ENCODE data around the gene HADHA.
"Not testable (repeated sequence)": the region's sequence is repeated elsewhere in the genome, so short reads cannot be mapped to it uniquely, and the experiment has no call there.

The HADHA gene

GRCh38 chr2:26244309-26245230 is at the start of gene HADHA, which contains the start of gene HADHB:
Gene HADHA (minus strand): TSS chr2:26244632. CDS start chr2:26244596, 36 bp downstream.
Gene HADHB (plus strand): TSS chr2:26244939. CDS start chr2:26254255, 9,316 bp downstream.
- peak; percentile 85 for DNase-seq

GRCh38 chr2:26292646-26293045 is 48.2 kb upstream of the HADHA start:
- no peak for DNase-seq

- no peak for DNase-seq
Measured at GRCh38 chr2:26290001-26290400, 45.6 kb upstream of the HADHA start.

- DNase-seq, result no peak
Measured at GRCh38 chr2:26285931-26286330, 41.5 kb upstream of the HADHA start.

GRCh38 chr2:26284132-26284531 is 39.7 kb upstream of the HADHA start:
- no peak for DNase-seq

GRCh38 chr2:26283606-26284005 is 39.2 kb upstream of the HADHA start:
- DNase-seq, result no peak

- DNase-seq, result no peak
Measured at GRCh38 chr2:26281226-26281625, 36.8 kb upstream of the HADHA start.

- no peak for DNase-seq
Measured at GRCh38 chr2:26279886-26280285, 35.5 kb upstream of the HADHA start.

GRCh38 chr2:26276484-26277227 is 32.2 kb upstream of the HADHA start:
- DNase-seq, result no peak

GRCh38 chr2:26274058-26274613 is 29.7 kb upstream of the HADHA start:
- DNase-seq, result peak in 1 of 2 donors; percentile 11

- no peak for DNase-seq
Measured at GRCh38 chr2:26273501-26273900, 29.1 kb upstream of the HADHA start.

GRCh38 chr2:26270373-26270772 is 25.9 kb upstream of the HADHA start:
- no peak for DNase-seq

GRCh38 chr2:26269571-26270158 is 25.2 kb upstream of the HADHA start:
- DNase-seq, result no peak

GRCh38 chr2:26268670-26269385 is 24.4 kb upstream of the HADHA start:
- not testable (repeated sequence) for DNase-seq

- DNase-seq, result no peak
Measured at GRCh38 chr2:26268213-26268612, 23.8 kb upstream of the HADHA start.

GRCh38 chr2:26258836-26259235 is 14.4 kb upstream of the HADHA start:
- DNase-seq, result not testable (repeated sequence)

- no peak for DNase-seq
Measured at GRCh38 chr2:26255759-26256384, 11.4 kb upstream of the HADHA start.

- no peak for DNase-seq
Measured at GRCh38 chr2:26251893-26252292, 7.5 kb upstream of the HADHA start.

- DNase-seq, result no peak
Measured at GRCh38 chr2:26249625-26250024, 5.2 kb upstream of the HADHA start.

GRCh38 chr2:26246818-26247217 is 2.4 kb upstream of the HADHA start:
- peak; percentile 9 to 19 for DNase-seq

GRCh38 chr2:26245810-26246209 is 1.4 kb upstream of the HADHA start:
- no peak for DNase-seq

GRCh38 chr2:26245231-26245732 is 850 bp upstream of the HADHA start:
- peak; percentile 52 to 55 for DNase-seq

All from CD4-positive, alpha-beta T cell treated with Interleukin-1 beta for 1 hour (primary cell).